Hepatocyte (in vitro differentiated cells): ENCODE measurements around the gene DEAF1. TPM values are rescaled to one million over a fixed set of nuclear protein-coding genes. Genes with fewer than 3 reads are reported as not detected.

Experiments
- DNase-seq: peaks from one replicate; pipeline ENCODE4 v3.0.0-alpha.2; 2016; ENCODE audit warnings: low spot score
- H2AFZ ChIP-seq: fragments of 200-600 bp; sonication (generic); 2 replicates; pipeline ENCODE4 v1.6.0; 2016; ENCODE audit warnings: antibody characterized with exemption, mild to moderate bottlenecking
- H3K27ac ChIP-seq: fragments of 200-600 bp; sonication (generic); 2 replicates; pipeline ENCODE4 v1.5.1; 2016; ENCODE audit warnings: mild to moderate bottlenecking
- H3K27me3 ChIP-seq: fragments of 200-600 bp; sonication (generic); 2 replicates; pipeline ENCODE4 v1.6.1; 2016
- H3K36me3 ChIP-seq: fragments of 200-600 bp; sonication (generic); replicated peaks from 2 replicates; pipeline ENCODE4 v1.5.1; 2016; ENCODE audit warnings: low read depth; ENCODE audit not compliant: insufficient read depth
- H3K4me1 ChIP-seq: fragments of 200-600 bp; sonication (generic); 2 replicates; pipeline ENCODE4 v1.5.1; 2016; ENCODE audit warnings: mild to moderate bottlenecking, moderate library complexity; ENCODE audit not compliant: insufficient read depth
- H3K4me2 ChIP-seq: fragments of 200-600 bp; sonication (generic); 2 replicates; pipeline ENCODE4 v1.6.0; 2016
- H3K4me3 ChIP-seq: fragments of 200-600 bp; sonication (generic); 2 replicates; pipeline ENCODE4 v1.5.1; 2016; ENCODE audit warnings: mild to moderate bottlenecking
- H3K79me2 ChIP-seq: fragments of 200-600 bp; sonication (generic); 2 replicates; pipeline ENCODE4 v1.6.0; 2017; ENCODE audit warnings: mild to moderate bottlenecking
- H3K9me2 ChIP-seq: fragments of 200-600 bp; sonication (generic); replicated peaks from 2 replicates; pipeline ENCODE4 v1.6.0; 2017; ENCODE audit warnings: mild to moderate bottlenecking; ENCODE audit not compliant: insufficient read depth
- H3K9me3 ChIP-seq: fragments of 200-600 bp; sonication (generic); 2 replicates; pipeline ENCODE4 v1.5.1; 2016; ENCODE audit warnings: low read depth, mild to moderate bottlenecking
- H4K20me1 ChIP-seq: fragments of 200-600 bp; sonication (generic); 2 replicates; pipeline ENCODE4 v1.6.0; 2016; ENCODE audit warnings: mild to moderate bottlenecking; ENCODE audit not compliant: insufficient read depth, poor library complexity, severe bottlenecking
- CTCF ChIP-seq: fragments of 200-600 bp; sonication (generic); IDR thresholded peaks from 2 replicates; pipeline ENCODE4 v1.5.1; 2016; ENCODE audit warnings: antibody characterized with exemption, mild to moderate bottlenecking; ENCODE audit not compliant: poor library complexity
- EZH2 ChIP-seq: fragments of 200-600 bp; sonication (generic); IDR thresholded peaks from 2 replicates; pipeline ENCODE4 v1.6.1; 2016; ENCODE audit warnings: antibody characterized with exemption, mild to moderate bottlenecking, borderline replicate concordance
- EZH2phosphoT487 ChIP-seq: fragments of 200-600 bp; sonication (generic); IDR thresholded peaks from one replicate; pipeline ENCODE4 v1.6.1; 2018; ENCODE audit warnings: antibody characterized with exemption, mild to moderate bottlenecking, low read depth, moderate library complexity; ENCODE audit not compliant: unreplicated experiment, severe bottlenecking
- WGBS: methylation state at CpG from one replicate; pipeline ENCODE4 v1.1.6; 2016; ENCODE audit warnings: low lambda C conversion rate; ENCODE audit errors: missing lambda C conversion rate; 5-methylcytosine and 5-hydroxymethylcytosine counted together
- polyA plus RNA-seq: library from polyadenylated mRNA; unstranded; fragments of >200 nt; fragmentation: Nextera tagmentation; extraction: Ambion mirVana; gene quantifications from 2 replicates; pipeline ENCODE4 v1.2.1, GENCODE V29; 2016
- total RNA-seq: library from RNA; depleted of rRNA; stranded (reverse); fragments of >200 nt; gene quantifications from 2 replicates; pipeline ENCODE4 v1.2.3, GENCODE V29; 2014

DEAF1 gene
- total and polyA plus RNA-seq, 2 experiments from 2014 or later = 27.2 to 59.1 TPM

GRCh38 chr11:620201-620600 lies 74.8 kb downstream of the DEAF1 start:
- Histone ChIP-seq H2AFZ (no peak overlapping the region), H3K4me3 (no peak overlapping the region), H3K27ac (no peak overlapping the region), H3K9me3 (no peaks in the 10 kb centered on the region), H3K27me3 (no peaks in the 10 kb centered on the region), H3K36me3 (no peaks in the 10 kb centered on the region), H3K4me1 (peaks cover 2% of the 10 kb centered on the region), H3K79me2 (no peaks in the 10 kb centered on the region), H3K4me2 (no peak overlapping the region), H4K20me1 (peaks cover under 1% of the 10 kb centered on the region), H3K9me2 (no peaks in the 10 kb centered on the region)
- no peak for DNase-seq
- no peak for TF ChIP-seq EZH2
- TF ChIP-seq CTCF = no peak
- TF ChIP-seq EZH2phosphoT487 = no peak
- 96% methylated on average over 12 of the region's 13 CpGs for WGBS

DNA sequence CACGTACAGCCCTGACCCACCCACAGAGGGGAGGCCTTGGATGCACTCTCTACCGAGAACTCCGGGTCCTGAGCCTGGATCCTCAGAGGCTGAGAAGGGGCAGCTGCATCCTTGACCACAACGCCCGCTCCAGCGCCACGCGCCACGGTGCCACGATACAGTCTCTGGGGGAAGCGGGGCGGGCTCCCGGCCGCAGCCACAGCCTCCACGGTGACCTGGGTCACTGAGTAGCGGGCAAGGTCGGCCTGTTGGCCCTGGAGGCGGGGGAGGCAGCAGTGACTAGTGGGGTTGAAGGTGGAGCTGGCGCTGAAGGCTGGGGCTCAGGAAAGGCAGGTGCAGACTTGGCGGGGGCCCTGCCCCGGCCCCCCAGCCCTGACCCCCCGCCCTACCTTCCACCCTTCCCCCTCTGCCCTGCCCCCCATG lies 75.4 kb downstream of the DEAF1 start:
- Histone ChIP-seq H3K4me3 (no peak overlapping the region), H3K27ac (no peak overlapping the region), H3K9me3 (no peaks in the 10 kb centered on the region), H3K4me1 (peaks cover 7% of the 10 kb centered on the region), H3K9me2 (no peaks in the 10 kb centered on the region), H2AFZ (no peak overlapping the region), H3K79me2 (no peaks in the 10 kb centered on the region), H3K4me2 (no peak overlapping the region), H3K36me3 (no peaks in the 10 kb centered on the region), H4K20me1 (peaks cover 3% of the 10 kb centered on the region), H3K27me3 (no peaks in the 10 kb centered on the region)
- WGBS = 95% methylated on average over 18 of the region's 22 CpGs
- no peak for DNase-seq
- TF ChIP-seq EZH2phosphoT487 (no peak), EZH2 (no peak), CTCF (no peak)

GRCh38 chr11:618856-619627 lies 76.0 kb downstream of the DEAF1 start:
- Histone ChIP-seq H3K27me3 (no peaks in the 10 kb centered on the region), H3K79me2 (no peaks in the 10 kb centered on the region), H3K9me3 (no peaks in the 10 kb centered on the region), H3K4me1 (peaks cover 10% of the 10 kb centered on the region), H2AFZ (no peak overlapping the region), H3K9me2 (no peaks in the 10 kb centered on the region), H3K4me3 (no peak overlapping the region), H4K20me1 (peaks cover 9% of the 10 kb centered on the region), H3K36me3 (no peaks in the 10 kb centered on the region), H3K4me2 (no peak overlapping the region), H3K27ac (no peak overlapping the region)
- no peak for DNase-seq
- WGBS = 92% methylated on average over 21 of the region's 24 CpGs
- TF ChIP-seq EZH2phosphoT487 (no peak), EZH2 (no peak), CTCF (no peak)
